Renal cortex interstitium (tissue), 11 donors: ENCODE data around the gene SNED1. TPM values are rescaled to one million over a fixed set of nuclear protein-coding genes. Genes with fewer than 3 reads are reported as not detected.

Experiments used
- DNase-seq, 11 donors: peaks; one replicate each; pipeline ENCODE4 v3.0.0-alpha.2; 2013; ENCODE audit warnings: low read depth in 9 of 11, low spot score in 4 of 11; ENCODE audit errors: extremely low read depth in 1 of 11
- polyA plus RNA-seq, 3 donors: library from polyadenylated mRNA; unstranded; fragments of 120-200 nt; gene quantifications; one replicate each; pipeline ENCODE4 v1.2.1, GENCODE V29; 2013; ENCODE audit not compliant: insufficient read length in 3 of 3

SNED1 gene
- polyA plus RNA-seq, 3 donors, result 6.1 to 13.9 (median 8.1) TPM

- DNase-seq, result no peak
Measured at GRCh38 chr2:241034490-241035141, 36.2 kb downstream of the SNED1 start.

GRCh38 chr2:241035142-241035817 lies 36.9 kb downstream of the SNED1 start:
- DNase-seq, result no peak

GRCh38 chr2:241035818-241036396 lies 37.5 kb downstream of the SNED1 start:
- no peak for DNase-seq

- no peak for DNase-seq
Measured at GRCh38 chr2:241036397-241036963, 38.1 kb downstream of the SNED1 start.

GRCh38 chr2:241036964-241037421 lies 38.6 kb downstream of the SNED1 start:
- DNase-seq, result no peak

- DNase-seq, result no peak
Measured at GRCh38 chr2:241037498-241037897, 39.1 kb downstream of the SNED1 start.

GRCh38 chr2:241038374-241039180 lies 40.2 kb downstream of the SNED1 start:
- no peak for DNase-seq

GRCh38 chr2:241039416-241039815 lies 41.0 kb downstream of the SNED1 start:
- no peak for DNase-seq

GRCh38 chr2:241040081-241040803 lies 41.8 kb downstream of the SNED1 start:
- no peak for DNase-seq

- DNase-seq, result no peak
Measured at GRCh38 chr2:241041589-241042158, 43.3 kb downstream of the SNED1 start.

GRCh38 chr2:241043581-241043980 lies 45.2 kb downstream of the SNED1 start:
- DNase-seq, result no peak

GRCh38 chr2:241047253-241048010 lies 49.0 kb downstream of the SNED1 start:
- DNase-seq, result no peak

- DNase-seq, result no peak
Measured at GRCh38 chr2:241048149-241048948, 49.9 kb downstream of the SNED1 start.

- no peak for DNase-seq
Measured at GRCh38 chr2:241048949-241049343, 50.5 kb downstream of the SNED1 start.

GRCh38 chr2:241049739-241050623 lies 51.6 kb downstream of the SNED1 start:
- peak in 3 of 11 donors; percentile 15 to 47 (median 36) for DNase-seq
